ENCODE data around the gene NPR3. TPM values are rescaled to one million over a fixed set of nuclear protein-coding genes. Genes with fewer than 3 reads are reported as not detected.

NPR3 gene, protein sequence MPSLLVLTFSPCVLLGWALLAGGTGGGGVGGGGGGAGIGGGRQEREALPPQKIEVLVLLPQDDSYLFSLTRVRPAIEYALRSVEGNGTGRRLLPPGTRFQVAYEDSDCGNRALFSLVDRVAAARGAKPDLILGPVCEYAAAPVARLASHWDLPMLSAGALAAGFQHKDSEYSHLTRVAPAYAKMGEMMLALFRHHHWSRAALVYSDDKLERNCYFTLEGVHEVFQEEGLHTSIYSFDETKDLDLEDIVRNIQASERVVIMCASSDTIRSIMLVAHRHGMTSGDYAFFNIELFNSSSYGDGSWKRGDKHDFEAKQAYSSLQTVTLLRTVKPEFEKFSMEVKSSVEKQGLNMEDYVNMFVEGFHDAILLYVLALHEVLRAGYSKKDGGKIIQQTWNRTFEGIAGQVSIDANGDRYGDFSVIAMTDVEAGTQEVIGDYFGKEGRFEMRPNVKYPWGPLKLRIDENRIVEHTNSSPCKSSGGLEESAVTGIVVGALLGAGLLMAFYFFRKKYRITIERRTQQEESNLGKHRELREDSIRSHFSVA
- 10 to 100 TPM in 1 of 3 donors, 1 to 10 TPM in 2; 1.9 to 44.2 (median 2.0) TPM for total RNA-seq

DNA sequence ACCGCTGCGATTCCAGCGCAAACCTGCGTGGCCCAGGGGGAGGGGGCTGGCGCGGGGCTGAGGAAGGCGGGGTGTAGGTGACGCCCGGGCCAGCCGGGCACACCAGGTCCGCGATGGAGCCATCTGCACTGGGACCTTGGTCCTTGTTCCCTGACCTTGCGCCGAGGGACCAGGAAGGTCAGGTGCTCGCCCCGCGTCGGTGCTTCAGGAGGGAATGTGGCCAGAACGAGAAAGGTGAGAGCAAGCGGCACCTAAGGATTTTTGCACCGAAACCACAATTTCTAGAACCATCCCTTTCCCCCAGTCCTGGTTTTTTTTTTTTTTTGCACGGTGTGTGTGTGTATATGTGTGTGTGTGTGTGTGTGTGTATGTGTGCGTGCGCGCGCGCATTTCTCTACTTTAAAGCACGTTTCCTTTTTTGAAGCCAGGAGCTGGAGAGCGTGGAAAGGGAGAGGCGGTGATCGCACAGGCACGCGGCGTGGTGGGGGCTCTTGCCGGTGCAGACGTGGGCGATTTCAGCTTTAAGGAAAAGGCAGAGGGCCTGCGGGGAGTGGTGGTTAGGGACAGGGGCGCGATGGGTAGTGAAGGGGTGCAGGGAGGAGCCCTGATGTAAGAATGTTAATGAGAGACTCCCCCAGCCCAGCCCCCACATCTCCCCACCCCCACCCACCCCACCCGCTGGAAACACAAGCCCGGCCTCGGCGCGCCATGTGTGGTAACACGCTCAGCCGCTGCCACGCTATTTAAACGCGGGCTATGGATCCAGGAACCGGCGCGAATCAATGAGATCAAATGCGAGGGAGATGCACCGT, at the start of gene NPR3:
TSS of gene NPR3 (plus strand) at position 772 of the 812 bp plus-strand sequence. CDS start 456 bp downstream, outside the sequence.
- no peak for DNase-seq (ENCODE audit: low spot score in 2 of 2)
- peaks cover 0 to 33% of the 10 kb centered on the region in 2 donors for H3K27me3 ChIP-seq
- intact Hi-C loops (cut with DNase I; ENCODE audit: low total_unique reads) = loop anchor here (5.0 kb wide), 1 partner anchor 208 kb away; no protein-coding TSS in a partner anchor

DNA sequence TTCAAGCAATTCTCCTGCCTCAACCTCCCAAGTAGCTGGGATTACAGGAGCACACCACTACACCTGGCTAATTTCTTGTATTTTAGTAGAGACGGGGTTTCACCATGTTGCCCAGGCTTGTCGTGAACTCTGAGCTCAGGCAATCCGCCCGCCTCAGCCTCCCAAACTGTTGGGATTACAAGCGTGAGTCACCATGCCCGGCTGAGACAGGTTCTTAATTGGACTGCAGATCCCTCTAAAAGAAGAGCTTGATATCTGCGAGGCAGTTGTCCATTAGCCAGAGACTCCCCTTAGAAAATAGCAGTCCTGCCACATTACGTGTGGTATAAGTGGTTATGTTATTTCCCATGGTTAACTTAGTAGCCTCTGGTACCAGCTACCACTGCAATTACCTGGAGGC, 46.6 kb upstream of the NPR3 start:
- no peak for DNase-seq (ENCODE audit: low spot score in 2 of 2)
- no peak overlapping the region for H3K4me3 ChIP-seq
- no peaks in the 10 kb centered on the region for H3K27me3 ChIP-seq
- no peaks in the 10 kb centered on the region for H3K4me1 ChIP-seq
- H3K9me3 ChIP-seq = peaks cover 10 to 30% of the 10 kb centered on the region in 2 donors
- H3K36me3 ChIP-seq = no peaks in the 10 kb centered on the region
- no peak overlapping the region for H3K27ac ChIP-seq
- TF ChIP-seq, protein P1, sequence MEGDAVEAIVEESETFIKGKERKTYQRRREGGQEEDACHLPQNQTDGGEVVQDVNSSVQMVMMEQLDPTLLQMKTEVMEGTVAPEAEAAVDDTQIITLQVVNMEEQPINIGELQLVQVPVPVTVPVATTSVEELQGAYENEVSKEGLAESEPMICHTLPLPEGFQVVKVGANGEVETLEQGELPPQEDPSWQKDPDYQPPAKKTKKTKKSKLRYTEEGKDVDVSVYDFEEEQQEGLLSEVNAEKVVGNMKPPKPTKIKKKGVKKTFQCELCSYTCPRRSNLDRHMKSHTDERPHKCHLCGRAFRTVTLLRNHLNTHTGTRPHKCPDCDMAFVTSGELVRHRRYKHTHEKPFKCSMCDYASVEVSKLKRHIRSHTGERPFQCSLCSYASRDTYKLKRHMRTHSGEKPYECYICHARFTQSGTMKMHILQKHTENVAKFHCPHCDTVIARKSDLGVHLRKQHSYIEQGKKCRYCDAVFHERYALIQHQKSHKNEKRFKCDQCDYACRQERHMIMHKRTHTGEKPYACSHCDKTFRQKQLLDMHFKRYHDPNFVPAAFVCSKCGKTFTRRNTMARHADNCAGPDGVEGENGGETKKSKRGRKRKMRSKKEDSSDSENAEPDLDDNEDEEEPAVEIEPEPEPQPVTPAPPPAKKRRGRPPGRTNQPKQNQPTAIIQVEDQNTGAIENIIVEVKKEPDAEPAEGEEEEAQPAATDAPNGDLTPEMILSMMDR (IDR thresholded peaks at IDR 0.05) = no peak
- TF ChIP-seq POLR2AphosphoS5 (IDR thresholded peaks at IDR 0.05) (no peak), POLR2A (IDR thresholded peaks at IDR 0.05) (no peak)
- intact Hi-C loops (cut with DNase I; ENCODE audit: low total_unique reads) = no loop called here

More for the DNA sequence above, at the start of gene NPR3:
- peak within 1 kb of the TSS in 1 of 2 donors; percentile 21 for H3K27ac ChIP-seq
- TF ChIP-seq POLR2AphosphoS5 (IDR thresholded peaks at IDR 0.05) (no peak), POLR2A (IDR thresholded peaks at IDR 0.05) (no peak)
- TF ChIP-seq, protein P1 (IDR thresholded peaks at IDR 0.05) = no peak
- no peaks in the 10 kb centered on the region for H3K36me3 ChIP-seq
- H3K4me1 ChIP-seq = peaks cover 3 to 18% of the 10 kb centered on the region in 2 donors
- peak within 1 kb of the TSS; percentile 56 to 86 (median 58) for H3K4me3 ChIP-seq
- no peaks in the 10 kb centered on the region for H3K9me3 ChIP-seq

DNA sequence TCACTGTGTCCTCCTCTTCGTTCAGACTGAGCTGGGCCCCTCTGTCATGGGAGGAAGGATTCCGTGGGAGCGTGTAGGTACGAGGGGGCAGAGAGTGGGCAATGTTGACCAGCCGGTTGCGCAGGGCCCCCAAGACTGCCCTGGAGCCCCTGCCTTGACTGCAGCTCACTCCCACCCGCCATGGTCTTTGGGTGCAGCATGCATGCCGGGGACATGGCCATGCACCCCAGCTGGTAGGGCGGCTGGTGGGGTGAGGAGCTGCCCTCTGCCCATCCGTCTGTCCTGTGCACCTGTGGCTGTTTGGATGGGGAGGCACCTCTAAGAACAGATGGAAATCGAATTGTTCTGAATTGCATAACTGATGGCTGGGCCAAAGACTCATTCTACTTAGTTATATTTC, 42.6 kb upstream of the NPR3 start:
- DNase-seq (ENCODE audit: low spot score in 2 of 2) = no peak
- TF ChIP-seq POLR2AphosphoS5 (IDR thresholded peaks at IDR 0.05) = no peak
- TF ChIP-seq, protein P1 (IDR thresholded peaks at IDR 0.05) = no peak
- TF ChIP-seq POLR2A (IDR thresholded peaks at IDR 0.05) = no peak
- H3K27me3 ChIP-seq = no peaks in the 10 kb centered on the region
- H3K27ac ChIP-seq = no peak overlapping the region
- peaks cover 18 to 23% of the 10 kb centered on the region in 2 donors for H3K9me3 ChIP-seq
- intact Hi-C loops (cut with DNase I; ENCODE audit: low total_unique reads) = no loop called here
- no peaks in the 10 kb centered on the region for H3K4me1 ChIP-seq
- H3K36me3 ChIP-seq = no peaks in the 10 kb centered on the region
- no peak overlapping the region for H3K4me3 ChIP-seq

DNA sequence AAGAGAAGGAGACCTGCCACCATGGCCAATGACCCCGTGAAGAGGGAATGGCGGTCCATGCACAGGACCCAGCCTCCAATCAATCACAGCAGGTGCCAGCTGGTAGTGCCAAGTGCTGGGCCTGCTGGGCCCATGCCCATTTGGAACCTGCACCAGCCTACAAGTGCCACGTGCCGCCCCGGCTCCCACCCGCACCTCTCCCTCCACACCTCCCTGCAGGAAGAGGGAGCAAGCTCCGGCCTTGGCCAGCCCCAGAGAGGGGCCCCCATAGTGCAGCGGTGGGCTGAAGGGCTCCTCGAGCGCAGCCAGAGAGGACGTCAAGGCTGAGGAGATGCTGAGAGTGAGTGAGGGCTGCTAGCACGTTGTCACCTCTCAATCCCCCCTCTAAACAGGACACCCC, 37.8 kb upstream of the NPR3 start:
- TF ChIP-seq POLR2AphosphoS5 (IDR thresholded peaks at IDR 0.05) = no peak
- TF ChIP-seq, protein P1 (IDR thresholded peaks at IDR 0.05) = no peak
- TF ChIP-seq POLR2A (IDR thresholded peaks at IDR 0.05) = no peak
- Histone ChIP-seq H3K9me3 (peaks cover 18 to 23% of the 10 kb centered on the region in 2 donors), H3K27me3 (no peaks in the 10 kb centered on the region), H3K27ac (no peak overlapping the region), H3K4me1 (no peaks in the 10 kb centered on the region), H3K36me3 (no peaks in the 10 kb centered on the region), H3K4me3 (no peak overlapping the region)
- DNase-seq (ENCODE audit: low spot score in 2 of 2) = no peak
- intact Hi-C loops (cut with DNase I; ENCODE audit: low total_unique reads) = no loop called here

All from breast epithelium (tissue), 4 donors.